Osteocyte (in vitro differentiated cells): Measurements from ENCODE around the gene CCDC158. TPM values are rescaled to one million over a fixed set of nuclear protein-coding genes. Genes with fewer than 3 reads are reported as not detected.

Source experiments
- DNase-seq: peaks from one replicate; pipeline ENCODE4 v3.0.0; 2021; ENCODE audit warnings: mixed read lengths; ENCODE audit not compliant: unreplicated experiment; ENCODE audit errors: extremely low spot score
- H3K27ac Mint-ChIP-seq: one replicate; pipeline ENCODE4 v1.8.0; 2021; ENCODE audit warnings: mild to moderate bottlenecking, mixed read lengths; ENCODE audit not compliant: unreplicated experiment
- H3K27me3 Mint-ChIP-seq: one replicate; pipeline ENCODE4 v1.8.0; 2021; ENCODE audit warnings: mixed read lengths; ENCODE audit not compliant: unreplicated experiment
- H3K36me3 Mint-ChIP-seq: one replicate; pipeline ENCODE4 v1.8.0; 2021; ENCODE audit warnings: mixed read lengths; ENCODE audit not compliant: unreplicated experiment
- H3K4me1 Mint-ChIP-seq: one replicate; pipeline ENCODE4 v1.8.0; 2021; ENCODE audit warnings: mixed read lengths; ENCODE audit not compliant: unreplicated experiment
- H3K4me3 Mint-ChIP-seq: one replicate; pipeline ENCODE4 v1.8.0; 2021; ENCODE audit warnings: mild to moderate bottlenecking, moderate library complexity, mixed read lengths; ENCODE audit not compliant: unreplicated experiment
- H3K9me3 Mint-ChIP-seq: one replicate; pipeline ENCODE4 v1.8.0; 2021; ENCODE audit warnings: mixed read lengths; ENCODE audit not compliant: unreplicated experiment
- long read RNA-seq: library from polyadenylated mRNA; unstranded; transcript quantifications from one replicate; pipeline ENCODE4 v2.0.0, GENCODE V29; 2021
- total RNA-seq: library from RNA; stranded (reverse); gene quantifications from 2 replicates; pipeline ENCODE4 v1.2.1, GENCODE V29; 2021
- TF ChIP-seq, protein P1 (sequence below): fragments of 200-600 bp; sonication (generic); IDR thresholded peaks from 2 replicates; pipeline ENCODE4 v1.5.0; 2021; ENCODE audit warnings: antibody characterized with exemption, mild to moderate bottlenecking, moderate library complexity

Gene CCDC158
- total RNA-seq = not detected in 2 replicates
- long read RNA-seq = 0 reads

DNA sequence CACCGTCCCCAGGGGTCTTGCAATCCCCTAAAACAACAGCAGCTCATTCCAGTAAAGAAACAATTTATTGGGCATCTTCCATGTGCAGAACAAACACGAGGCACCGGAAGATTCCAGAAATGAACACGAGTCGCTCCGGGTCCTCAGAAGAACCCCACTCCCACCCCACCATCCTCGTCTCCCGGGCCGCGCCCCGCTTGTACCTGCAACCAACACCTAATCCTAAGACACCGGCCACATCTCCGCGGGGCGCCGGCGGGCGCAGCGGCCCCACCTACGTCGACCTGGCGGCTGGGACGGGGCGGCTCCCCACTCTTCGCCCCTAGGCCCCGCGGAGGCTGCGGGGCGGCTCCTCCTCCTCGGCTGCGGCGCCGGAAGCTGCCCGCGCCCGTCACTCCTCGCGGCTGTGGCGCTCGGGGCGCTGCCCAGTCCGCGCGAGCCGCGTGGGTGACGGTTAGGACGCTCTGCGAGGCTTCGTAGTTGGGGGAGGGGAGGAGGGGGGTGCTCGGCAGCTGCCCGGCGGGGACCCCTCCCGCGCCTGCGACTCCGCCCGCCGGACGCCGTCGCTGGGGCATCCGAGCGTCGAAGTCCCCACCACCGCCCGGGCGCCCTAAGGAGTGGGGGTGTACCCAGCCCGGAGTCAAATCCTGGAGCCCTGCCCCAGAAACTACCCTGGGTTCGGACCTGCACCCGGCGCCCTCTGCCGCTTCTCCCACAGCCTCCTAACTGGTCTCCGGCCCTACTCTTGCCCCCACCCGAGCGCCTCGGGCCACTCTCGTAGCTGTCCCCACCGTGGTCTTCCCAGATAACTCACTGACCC lies at the start of gene CCDC158:
Gene CCDC158, minus strand, starts transcription at position 380 of the 820 bp plus-strand sequence. CDS start 17,934 bp downstream, outside the sequence.
- Mint-ChIP-seq H3K4me1 (no peaks in the 10 kb centered on the region), H3K27me3 (peaks cover 7% of the 10 kb centered on the region), H3K36me3 (no peaks in the 10 kb centered on the region), H3K27ac (no peak within 1 kb of the TSS), H3K4me3 (no peak within 1 kb of the TSS), H3K9me3 (no peaks in the 10 kb centered on the region)
- TF ChIP-seq, protein P1, sequence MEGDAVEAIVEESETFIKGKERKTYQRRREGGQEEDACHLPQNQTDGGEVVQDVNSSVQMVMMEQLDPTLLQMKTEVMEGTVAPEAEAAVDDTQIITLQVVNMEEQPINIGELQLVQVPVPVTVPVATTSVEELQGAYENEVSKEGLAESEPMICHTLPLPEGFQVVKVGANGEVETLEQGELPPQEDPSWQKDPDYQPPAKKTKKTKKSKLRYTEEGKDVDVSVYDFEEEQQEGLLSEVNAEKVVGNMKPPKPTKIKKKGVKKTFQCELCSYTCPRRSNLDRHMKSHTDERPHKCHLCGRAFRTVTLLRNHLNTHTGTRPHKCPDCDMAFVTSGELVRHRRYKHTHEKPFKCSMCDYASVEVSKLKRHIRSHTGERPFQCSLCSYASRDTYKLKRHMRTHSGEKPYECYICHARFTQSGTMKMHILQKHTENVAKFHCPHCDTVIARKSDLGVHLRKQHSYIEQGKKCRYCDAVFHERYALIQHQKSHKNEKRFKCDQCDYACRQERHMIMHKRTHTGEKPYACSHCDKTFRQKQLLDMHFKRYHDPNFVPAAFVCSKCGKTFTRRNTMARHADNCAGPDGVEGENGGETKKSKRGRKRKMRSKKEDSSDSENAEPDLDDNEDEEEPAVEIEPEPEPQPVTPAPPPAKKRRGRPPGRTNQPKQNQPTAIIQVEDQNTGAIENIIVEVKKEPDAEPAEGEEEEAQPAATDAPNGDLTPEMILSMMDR = no peak
- DNase-seq = no peak

DNA sequence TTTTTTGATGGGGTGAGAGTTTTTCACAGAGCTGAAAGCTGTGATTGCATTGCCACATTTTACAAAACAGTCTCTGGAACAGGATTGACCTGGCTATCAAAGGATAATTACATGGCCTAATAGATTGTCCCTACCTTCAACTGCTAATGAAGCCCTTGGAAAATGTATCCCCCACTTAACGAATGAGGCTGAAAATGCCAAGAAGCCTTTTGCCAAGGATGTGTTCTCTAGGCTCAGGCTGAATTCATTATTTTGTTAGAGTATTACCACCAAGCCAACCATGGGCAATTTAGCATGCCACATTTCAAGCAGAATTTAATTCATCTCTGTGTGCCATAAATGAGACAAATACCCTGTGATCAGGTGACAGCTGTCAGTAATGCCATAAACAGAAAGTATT lies 49.6 kb upstream of the CCDC158 start:
- Mint-ChIP-seq H3K9me3 (no peaks in the 10 kb centered on the region), H3K36me3 (no peaks in the 10 kb centered on the region), H3K4me1 (no peaks in the 10 kb centered on the region), H3K27me3 (no peaks in the 10 kb centered on the region), H3K4me3 (no peak overlapping the region), H3K27ac (no peak overlapping the region)
- TF ChIP-seq, protein P1 = no peak
- DNase-seq = no peak

DNA sequence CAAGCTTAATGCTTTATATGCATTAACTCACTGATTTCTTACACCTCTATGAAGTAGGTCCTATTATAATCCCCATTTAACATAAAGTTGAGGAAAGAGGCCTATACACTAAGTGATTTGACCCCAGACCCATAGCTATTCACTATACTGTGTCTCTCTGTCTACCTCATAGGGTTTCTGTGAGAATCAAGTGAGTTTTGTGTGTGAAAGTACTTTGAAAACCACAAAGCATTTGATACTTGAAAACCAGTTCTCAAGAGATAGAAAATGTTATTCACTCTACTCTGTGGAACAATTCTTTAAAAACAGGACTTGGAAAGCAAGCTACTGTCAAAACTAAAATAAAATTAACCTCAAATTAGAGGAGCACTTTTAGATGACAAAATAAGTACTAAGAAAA lies 49.1 kb upstream of the CCDC158 start:
- Mint-ChIP-seq H3K4me3 (no peak overlapping the region), H3K36me3 (no peaks in the 10 kb centered on the region), H3K27me3 (no peaks in the 10 kb centered on the region), H3K27ac (no peak overlapping the region), H3K9me3 (no peaks in the 10 kb centered on the region), H3K4me1 (no peaks in the 10 kb centered on the region)
- DNase-seq = no peak
- TF ChIP-seq, protein P1 = no peak

DNA sequence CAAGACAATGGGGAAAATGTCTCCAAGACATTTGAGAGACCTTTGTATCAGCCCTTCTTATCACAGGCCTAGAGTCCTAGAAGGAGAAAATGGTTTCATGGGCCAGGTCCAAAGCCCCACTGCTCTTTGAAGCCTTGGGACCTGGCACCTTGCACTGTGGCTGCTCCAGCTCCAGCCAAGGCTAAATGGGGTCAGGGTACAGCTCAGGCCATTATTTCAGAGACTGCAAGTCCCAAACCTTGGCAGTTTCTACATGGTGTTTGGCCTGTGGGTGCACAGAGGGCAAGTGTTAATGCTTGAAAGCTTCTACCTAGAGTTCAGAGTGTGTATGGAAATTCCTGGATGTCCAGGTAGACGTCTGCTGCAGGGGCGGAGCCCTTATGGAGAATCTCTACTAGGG lies 42.6 kb upstream of the CCDC158 start:
- DNase-seq = no peak
- peaks cover 6% of the 10 kb centered on the region for H3K36me3 Mint-ChIP-seq
- H3K4me1 Mint-ChIP-seq = peaks cover 13% of the 10 kb centered on the region
- H3K9me3 Mint-ChIP-seq = peaks cover 20% of the 10 kb centered on the region
- no peak overlapping the region for H3K4me3 Mint-ChIP-seq
- no peak overlapping the region for H3K27ac Mint-ChIP-seq
- TF ChIP-seq, protein P1 = no peak
- H3K27me3 Mint-ChIP-seq = no peaks in the 10 kb centered on the region

DNA sequence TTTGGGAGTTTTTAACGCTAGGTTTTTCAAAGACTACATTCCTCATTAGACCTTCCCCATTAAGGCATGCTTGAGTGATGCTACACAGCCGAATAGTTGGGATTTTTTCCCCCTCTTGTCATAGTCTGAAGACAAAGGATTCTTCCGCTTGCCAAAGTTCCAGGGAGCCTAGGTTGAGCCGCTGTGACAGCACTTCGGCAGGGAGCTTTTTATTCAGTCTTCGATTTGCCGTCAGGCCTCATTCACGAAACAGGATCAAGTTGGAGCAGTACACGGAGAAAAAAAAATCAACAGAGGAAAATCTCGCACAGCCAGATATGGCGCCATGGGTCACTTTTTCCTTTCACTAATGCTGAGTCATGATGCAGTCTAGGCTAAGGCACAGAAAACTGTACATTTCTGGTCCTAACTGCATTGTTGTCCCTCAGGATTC lies 38.4 kb upstream of the CCDC158 start:
- Mint-ChIP-seq H3K36me3 (peaks cover 6% of the 10 kb centered on the region), H3K27me3 (no peaks in the 10 kb centered on the region), H3K4me1 (peaks cover 17% of the 10 kb centered on the region), H3K4me3 (peak overlapping the region; percentile 57), H3K27ac (peak overlapping the region; percentile 99), H3K9me3 (peaks cover 14% of the 10 kb centered on the region)
- TF ChIP-seq, protein P1 = no peak
- no peak for DNase-seq
